ENCODE data around the gene NCS1. TPM values are rescaled to one million over a fixed set of nuclear protein-coding genes. Genes with fewer than 3 reads are reported as not detected.

The NCS1 gene
- total RNA-seq, 1 experiment from 2014 or later = 58.6 TPM

- ChIA-PET POLR2A (ENCODE audit: low non-redundant PET) (no interaction called here), CTCF (no interaction called here)
- BruUV-seq (replicated peaks) = no TSS peak
- Histone ChIP-seq H3K9me3 (ENCODE audit: low read depth, low read length, poor library complexity, severe bottlenecking) (no peaks in the 10 kb centered on the region), H3K27ac (ENCODE audit: low read depth, low read length, poor library complexity, severe bottlenecking) (no peak overlapping the region), H3K27me3 (replicated peaks; ENCODE audit: insufficient read depth, low read depth, low read length, poor library complexity) (no peaks in the 10 kb centered on the region), H3K4me1 (ENCODE audit: insufficient read depth, low read length, poor library complexity, severe bottlenecking) (peaks cover 5% of the 10 kb centered on the region), H3K36me3 (ENCODE audit: insufficient read depth, low read length, poor library complexity, severe bottlenecking) (peaks cover 20% of the 10 kb centered on the region), H3K4me3 (ENCODE audit: low read depth, low read length, poor library complexity, severe bottlenecking) (no peak overlapping the region)
- DNase-seq (ENCODE audit: low spot score) = no peak
- no peak for TF ChIP-seq CTCF (conservative IDR thresholded peaks at IDR 0.05; ENCODE audit: low read depth, low read length)
- no peak for TF ChIP-seq EZH2 (IDR thresholded peaks at IDR 0.05; ENCODE audit: borderline replicate concordance, low read depth, low read length, poor library complexity, severe bottlenecking)
- intact Hi-C loops (cut with micrococcal nuclease; ENCODE audit: unreplicated experiment) = no loop called here
Measured at GRCh38 chr9:130222833-130223232, 50.6 kb downstream of the NCS1 start.

DNA sequence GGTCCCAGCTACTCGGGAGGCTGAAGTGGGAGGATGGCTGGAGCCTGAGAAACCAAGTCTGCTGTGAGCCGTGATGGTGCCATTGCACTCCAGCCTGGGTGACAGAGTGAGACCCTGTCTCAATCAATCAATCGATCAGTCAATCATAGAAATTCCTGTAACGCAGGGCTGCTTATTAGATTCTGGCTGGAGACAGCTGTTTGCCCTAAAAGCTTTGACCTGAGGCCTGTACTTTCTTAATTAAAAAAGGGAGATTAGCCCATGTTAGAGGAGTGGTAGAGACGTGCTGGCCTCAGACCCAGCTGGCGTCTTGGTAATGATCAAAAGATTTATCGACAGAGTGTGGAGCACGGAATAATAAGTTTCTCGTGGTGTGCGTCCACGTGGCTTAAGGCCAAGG is 52.9 kb downstream of the NCS1 start:
- Histone ChIP-seq H3K4me1 (ENCODE audit: insufficient read depth, low read length, poor library complexity, severe bottlenecking) (peaks cover 4% of the 10 kb centered on the region), H3K9me3 (ENCODE audit: low read depth, low read length, poor library complexity, severe bottlenecking) (no peaks in the 10 kb centered on the region), H3K27ac (ENCODE audit: low read depth, low read length, poor library complexity, severe bottlenecking) (no peak overlapping the region), H3K4me3 (ENCODE audit: low read depth, low read length, poor library complexity, severe bottlenecking) (no peak overlapping the region), H3K36me3 (ENCODE audit: insufficient read depth, low read length, poor library complexity, severe bottlenecking) (peaks cover 18% of the 10 kb centered on the region), H3K27me3 (replicated peaks; ENCODE audit: insufficient read depth, low read depth, low read length, poor library complexity) (no peaks in the 10 kb centered on the region)
- DNase-seq (ENCODE audit: low spot score) = no peak
- CTCF ChIA-PET = no interaction called here
- intact Hi-C loops (cut with micrococcal nuclease; ENCODE audit: unreplicated experiment) = no loop called here
- POLR2A ChIA-PET (ENCODE audit: low non-redundant PET) = no interaction called here
- no peak for TF ChIP-seq CTCF (conservative IDR thresholded peaks at IDR 0.05; ENCODE audit: low read depth, low read length)
- no peak for TF ChIP-seq EZH2 (IDR thresholded peaks at IDR 0.05; ENCODE audit: borderline replicate concordance, low read depth, low read length, poor library complexity, severe bottlenecking)
- BruUV-seq (replicated peaks) = no TSS peak

DNA sequence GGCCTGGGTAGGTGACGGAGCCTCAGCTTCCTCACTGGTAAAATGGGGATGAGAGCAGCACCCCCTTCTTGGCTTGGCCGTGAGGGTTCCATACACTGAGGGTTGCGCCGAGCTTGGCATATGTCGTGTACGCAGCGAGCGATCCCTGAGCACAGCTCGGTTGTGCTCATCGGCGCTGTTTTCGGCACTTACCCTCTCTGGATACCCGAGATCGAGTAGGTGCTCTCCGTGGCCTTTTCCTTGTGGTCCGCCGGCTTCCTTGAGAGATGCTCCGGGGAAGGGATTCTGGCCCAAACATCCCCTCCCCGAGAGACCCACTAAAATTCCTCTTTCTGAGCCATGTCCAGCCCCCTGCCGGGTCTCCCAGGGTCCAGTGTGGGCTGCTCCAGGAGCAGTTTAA is 53.4 kb downstream of the NCS1 start:
- Histone ChIP-seq H3K4me3 (ENCODE audit: low read depth, low read length, poor library complexity, severe bottlenecking) (no peak overlapping the region), H3K9me3 (ENCODE audit: low read depth, low read length, poor library complexity, severe bottlenecking) (no peaks in the 10 kb centered on the region), H3K27me3 (replicated peaks; ENCODE audit: insufficient read depth, low read depth, low read length, poor library complexity) (no peaks in the 10 kb centered on the region), H3K4me1 (ENCODE audit: insufficient read depth, low read length, poor library complexity, severe bottlenecking) (no peaks in the 10 kb centered on the region), H3K27ac (ENCODE audit: low read depth, low read length, poor library complexity, severe bottlenecking) (no peak overlapping the region), H3K36me3 (ENCODE audit: insufficient read depth, low read length, poor library complexity, severe bottlenecking) (peaks cover 18% of the 10 kb centered on the region)
- POLR2A ChIA-PET (ENCODE audit: low non-redundant PET) = no interaction called here
- CTCF ChIA-PET = no interaction called here
- DNase-seq (ENCODE audit: low spot score) = no peak
- BruUV-seq (replicated peaks) = no TSS peak
- intact Hi-C loops (cut with micrococcal nuclease; ENCODE audit: unreplicated experiment) = no loop called here
- TF ChIP-seq CTCF (conservative IDR thresholded peaks at IDR 0.05; ENCODE audit: low read depth, low read length) = no peak
- no peak for TF ChIP-seq EZH2 (IDR thresholded peaks at IDR 0.05; ENCODE audit: borderline replicate concordance, low read depth, low read length, poor library complexity, severe bottlenecking)
